ENCODE data around the gene PPP1R9A.

DNA sequence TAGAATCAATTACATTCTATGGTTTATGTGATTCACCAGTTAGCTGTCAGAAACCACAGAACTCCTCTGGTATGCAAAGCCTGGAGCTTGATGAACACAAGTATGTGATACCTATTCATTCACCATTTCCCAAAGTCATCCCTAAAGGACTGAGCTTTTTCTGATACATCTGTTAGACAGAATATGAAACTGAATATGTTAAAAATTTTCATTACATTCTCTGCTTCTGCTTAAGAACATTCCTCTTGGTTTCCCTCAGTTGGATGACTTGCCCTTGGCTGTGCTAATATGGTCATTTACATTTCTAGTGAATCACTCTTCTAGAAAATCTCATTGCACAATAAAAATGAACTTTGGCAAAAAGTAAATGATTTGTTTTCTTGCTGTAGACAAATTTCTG, 427.7 kb downstream of the PPP1R9A start:
- TF ChIP-seq, protein P1, sequence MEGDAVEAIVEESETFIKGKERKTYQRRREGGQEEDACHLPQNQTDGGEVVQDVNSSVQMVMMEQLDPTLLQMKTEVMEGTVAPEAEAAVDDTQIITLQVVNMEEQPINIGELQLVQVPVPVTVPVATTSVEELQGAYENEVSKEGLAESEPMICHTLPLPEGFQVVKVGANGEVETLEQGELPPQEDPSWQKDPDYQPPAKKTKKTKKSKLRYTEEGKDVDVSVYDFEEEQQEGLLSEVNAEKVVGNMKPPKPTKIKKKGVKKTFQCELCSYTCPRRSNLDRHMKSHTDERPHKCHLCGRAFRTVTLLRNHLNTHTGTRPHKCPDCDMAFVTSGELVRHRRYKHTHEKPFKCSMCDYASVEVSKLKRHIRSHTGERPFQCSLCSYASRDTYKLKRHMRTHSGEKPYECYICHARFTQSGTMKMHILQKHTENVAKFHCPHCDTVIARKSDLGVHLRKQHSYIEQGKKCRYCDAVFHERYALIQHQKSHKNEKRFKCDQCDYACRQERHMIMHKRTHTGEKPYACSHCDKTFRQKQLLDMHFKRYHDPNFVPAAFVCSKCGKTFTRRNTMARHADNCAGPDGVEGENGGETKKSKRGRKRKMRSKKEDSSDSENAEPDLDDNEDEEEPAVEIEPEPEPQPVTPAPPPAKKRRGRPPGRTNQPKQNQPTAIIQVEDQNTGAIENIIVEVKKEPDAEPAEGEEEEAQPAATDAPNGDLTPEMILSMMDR (conservative IDR thresholded peaks at IDR 0.05; ENCODE audit: low read depth, low read length), result no peak
- TF ChIP-seq EZH2 (IDR thresholded peaks at IDR 0.05; ENCODE audit: borderline replicate concordance, low read depth, low read length, poor library complexity, severe bottlenecking), result no peak
